Neural progenitor cell (in vitro differentiated cells): ENCODE measurements around the gene CYP2C18. TPM values are rescaled to one million over a fixed set of nuclear protein-coding genes. Genes with fewer than 3 reads are reported as not detected.
"Not testable (repeated sequence)": the region's sequence is repeated elsewhere in the genome, so short reads cannot be mapped to it uniquely, and the experiment has no call there.

ENCODE experiments used
- DNase-seq: peaks from one replicate; pipeline ENCODE4 v3.0.0-alpha.2; 2016; ENCODE audit warnings: low spot score
- H2AFZ ChIP-seq: fragments of 200-600 bp; sonication (generic); replicated peaks from 2 replicates; pipeline ENCODE4 v1.6.1; 2016; ENCODE audit warnings: antibody characterized with exemption
- H3F3A ChIP-seq: fragments of 200-600 bp; sonication (generic); 2 replicates; pipeline ENCODE4 v1.6.1; 2016; ENCODE audit warnings: antibody characterized with exemption, low read depth
- H3K27ac ChIP-seq: fragments of 200-600 bp; sonication (generic); 2 replicates; pipeline ENCODE4 v1.5.1; 2016; ENCODE audit warnings: mild to moderate bottlenecking
- H3K27me3 ChIP-seq: fragments of 200-600 bp; sonication (generic); 2 replicates; pipeline ENCODE4 v1.6.1; 2016; ENCODE audit warnings: mild to moderate bottlenecking, moderate library complexity
- H3K36me3 ChIP-seq: fragments of 200-600 bp; sonication (generic); 2 replicates; pipeline ENCODE4 v1.5.1; 2016
- H3K4me1 ChIP-seq: fragments of 200-600 bp; sonication (generic); 2 replicates; pipeline ENCODE4 v1.6.1; 2016; ENCODE audit warnings: mixed run types
- H3K4me2 ChIP-seq: fragments of 200-600 bp; sonication (generic); 2 replicates; pipeline ENCODE4 v1.6.1; 2016
- H3K4me3 ChIP-seq: fragments of 200-600 bp; sonication (generic); 2 replicates; pipeline ENCODE4 v1.5.1; 2016
- H3K79me2 ChIP-seq: fragments of 200-600 bp; sonication (generic); 2 replicates; pipeline ENCODE4 v1.6.1; 2016; ENCODE audit warnings: low read depth
- H3K9ac ChIP-seq: fragments of 200-600 bp; sonication (generic); 2 replicates; pipeline ENCODE4 v1.6.1; 2016
- H3K9me3 ChIP-seq: fragments of 200-600 bp; sonication (generic); 2 replicates; pipeline ENCODE4 v1.5.1; 2016; ENCODE audit warnings: low read depth
- H4K20me1 ChIP-seq: fragments of 200-600 bp; sonication (generic); 2 replicates; pipeline ENCODE4 v1.6.1; 2016; ENCODE audit warnings: low read depth
- H3K27ac Mint-ChIP-seq: 3 replicates; pipeline ENCODE4 v1.8.0; 2021; ENCODE audit warnings: mixed read lengths
- H3K27me3 Mint-ChIP-seq: 2 replicates; pipeline ENCODE4 v1.8.0; 2022; ENCODE audit warnings: low read depth, mild to moderate bottlenecking, inconsistent platforms, moderate library complexity, mixed read lengths; ENCODE audit not compliant: insufficient read depth
- H3K36me3 Mint-ChIP-seq: 3 replicates; pipeline ENCODE4 v1.8.0; 2021; ENCODE audit warnings: mixed read lengths
- H3K4me1 Mint-ChIP-seq: 3 replicates; pipeline ENCODE4 v1.8.0; 2021; ENCODE audit warnings: mixed read lengths
- H3K4me3 Mint-ChIP-seq: 3 replicates; pipeline ENCODE4 v1.8.0; 2021; ENCODE audit warnings: mild to moderate bottlenecking, moderate library complexity, mixed read lengths
- H3K9me3 Mint-ChIP-seq: 3 replicates; pipeline ENCODE4 v1.8.0; 2020; ENCODE audit warnings: mixed read lengths
- EZH2 ChIP-seq: fragments of 200-600 bp; sonication (generic); IDR thresholded peaks from 2 replicates; pipeline ENCODE4 v1.6.1; 2017; ENCODE audit warnings: antibody characterized with exemption, mild to moderate bottlenecking, moderate library complexity
- EZH2phosphoT487 ChIP-seq: fragments of 200-600 bp; sonication (generic); IDR thresholded peaks from 2 replicates; pipeline ENCODE4 v1.6.1; 2017; ENCODE audit warnings: antibody characterized with exemption
- total RNA-seq: library from RNA; depleted of rRNA; stranded (reverse); fragments of >200 nt; gene quantifications from 2 replicates; pipeline ENCODE4 v1.2.3, GENCODE V29; 2015; ENCODE audit warnings: low replicate concordance
- TF ChIP-seq, protein P1 (sequence below): fragments of 200-600 bp; sonication (generic); IDR thresholded peaks from 2 replicates; pipeline ENCODE4 v1.5.1; 2017; ENCODE audit warnings: antibody characterized with exemption, mild to moderate bottlenecking

The CYP2C18 gene
- 0.15 TPM in 1 of 2 replicates, not detected in the other for total RNA-seq

DNA sequence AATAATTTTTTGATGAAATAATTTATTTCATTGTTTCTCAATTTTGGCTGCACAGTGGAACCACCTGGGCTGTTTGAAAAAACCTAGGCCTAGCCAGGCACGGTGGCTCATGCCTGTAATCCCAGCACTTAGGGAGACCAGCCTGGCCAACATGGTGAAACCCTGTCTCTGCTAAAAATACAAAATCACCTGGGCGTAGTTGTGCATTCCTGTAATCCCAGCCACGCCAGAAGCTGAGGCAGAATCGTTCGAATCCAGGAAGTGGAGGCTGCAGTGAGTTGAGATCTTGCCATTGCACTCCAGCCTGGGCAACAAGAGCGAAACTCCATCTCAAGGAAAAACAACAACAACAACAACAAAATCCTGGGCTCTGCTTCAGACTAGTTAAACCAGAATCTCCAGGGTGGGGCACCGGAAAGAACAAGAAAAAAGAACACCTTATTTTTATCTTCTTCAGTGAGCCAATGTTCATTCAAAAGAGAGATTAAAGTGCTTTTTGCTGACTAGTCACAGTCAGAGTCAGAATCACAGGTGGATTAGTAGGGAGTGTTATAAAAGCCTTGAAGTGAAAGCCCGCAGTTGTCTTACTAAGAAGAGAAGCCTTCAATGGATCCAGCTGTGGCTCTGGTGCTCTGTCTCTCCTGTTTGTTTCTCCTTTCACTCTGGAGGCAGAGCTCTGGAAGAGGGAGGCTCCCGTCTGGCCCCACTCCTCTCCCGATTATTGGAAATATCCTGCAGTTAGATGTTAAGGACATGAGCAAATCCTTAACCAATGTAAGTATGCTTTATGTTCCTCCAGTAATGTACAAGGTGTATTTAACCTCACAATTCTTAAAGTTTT lies at the start of gene CYP2C18:
Gene CYP2C18 (plus strand): TSS at position 516 of the 841 bp plus-strand sequence. CDS start 91 bp downstream, at position 607.
- H3K9me3 ChIP-seq = no peaks in the 10 kb centered on the region
- H3K27me3 ChIP-seq = no peaks in the 10 kb centered on the region
- Mint-ChIP-seq H3K27ac (peak within 1 kb of the TSS; percentile 29), H3K9me3 (peaks cover 5% of the 10 kb centered on the region), H3K4me3 (no peak within 1 kb of the TSS), H3K27me3 (peaks cover 2% of the 10 kb centered on the region), H3K4me1 (peaks cover 9% of the 10 kb centered on the region), H3K36me3 (no peaks in the 10 kb centered on the region)
- DNase-seq = peak; percentile 21
- TF ChIP-seq EZH2phosphoT487 = no peak
- no peak within 1 kb of the TSS for H3K4me2 ChIP-seq
- no peaks in the 10 kb centered on the region for H4K20me1 ChIP-seq
- H3K4me1 ChIP-seq = peaks cover 10% of the 10 kb centered on the region
- no peak within 1 kb of the TSS for H2AFZ ChIP-seq
- no peak within 1 kb of the TSS for H3K4me3 ChIP-seq
- no peak within 1 kb of the TSS for H3K9ac ChIP-seq
- H3F3A ChIP-seq = no peaks in the 10 kb centered on the region
- no peak within 1 kb of the TSS for H3K27ac ChIP-seq
- H3K36me3 ChIP-seq = no peaks in the 10 kb centered on the region
- H3K79me2 ChIP-seq = no peaks in the 10 kb centered on the region

DNA sequence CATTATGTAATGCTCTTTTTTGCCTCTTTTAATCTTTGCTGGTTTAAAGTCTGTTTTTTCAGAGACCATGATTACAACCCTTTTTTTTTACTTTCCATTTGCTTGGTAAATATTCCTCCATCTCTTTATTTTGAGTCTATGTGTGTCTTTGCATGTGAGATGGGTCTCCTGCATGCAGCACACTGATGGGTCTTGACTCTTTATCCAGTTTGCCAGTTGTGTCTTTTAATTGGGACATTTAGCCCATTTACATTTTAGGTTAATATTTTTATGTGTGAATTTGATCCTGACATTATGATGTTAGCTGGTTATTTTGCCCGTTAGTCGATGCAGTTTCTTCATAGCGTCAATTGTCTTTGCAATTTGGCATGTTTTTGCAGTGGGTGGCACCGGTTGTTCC lies 45.4 kb upstream of the CYP2C18 start:
- not testable (repeated sequence) for H3K79me2 ChIP-seq, H3K27me3 ChIP-seq, H3K36me3 ChIP-seq, H3K9me3 ChIP-seq, H3K4me2 ChIP-seq, H3K9ac ChIP-seq, H4K20me1 ChIP-seq, H3F3A ChIP-seq, H3K27ac Mint-ChIP-seq, H2AFZ ChIP-seq, DNase-seq, H3K27ac ChIP-seq, H3K36me3 Mint-ChIP-seq, H3K4me1 ChIP-seq, H3K27me3 Mint-ChIP-seq, H3K4me3 Mint-ChIP-seq, H3K4me3 ChIP-seq, H3K4me1 Mint-ChIP-seq
- H3K9me3 Mint-ChIP-seq = peaks cover 32% of the 10 kb centered on the region

DNA sequence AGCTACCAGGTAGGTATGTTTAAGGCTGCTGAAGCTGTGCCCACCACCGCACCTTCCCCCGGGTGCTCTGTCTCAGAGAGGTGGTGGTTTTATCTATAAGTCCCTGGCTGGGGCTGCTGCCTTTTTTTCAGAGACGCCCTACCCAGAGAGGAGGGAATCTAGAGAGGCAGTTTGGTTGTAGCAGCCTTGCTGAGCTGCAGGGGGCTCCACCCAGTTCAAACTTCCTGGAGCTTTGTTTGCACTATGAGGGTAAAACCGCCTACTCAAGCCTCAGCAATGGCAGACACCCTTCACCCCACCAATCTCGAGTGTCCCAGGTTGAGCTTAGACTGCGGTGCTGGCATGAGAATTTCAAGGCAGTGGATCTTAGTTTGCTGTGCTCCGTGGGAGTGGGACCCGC lies 43.6 kb upstream of the CYP2C18 start:
- Histone ChIP-seq H3F3A (no peaks in the 10 kb centered on the region), H3K9ac (no peak overlapping the region), H3K4me2 (no peak overlapping the region), H3K4me1 (no peaks in the 10 kb centered on the region), H3K4me3 (no peak overlapping the region), H3K27ac (no peak overlapping the region), H3K9me3 (no peaks in the 10 kb centered on the region), H3K36me3 (no peaks in the 10 kb centered on the region), H2AFZ (no peak overlapping the region), H3K79me2 (no peaks in the 10 kb centered on the region), H3K27me3 (no peaks in the 10 kb centered on the region), H4K20me1 (no peaks in the 10 kb centered on the region)
- no peak for DNase-seq
- Mint-ChIP-seq H3K36me3 (peaks cover 2% of the 10 kb centered on the region), H3K4me1 (no peaks in the 10 kb centered on the region), H3K27ac (no peak overlapping the region), H3K4me3 (no peak overlapping the region), H3K9me3 (peaks cover 32% of the 10 kb centered on the region), H3K27me3 (no peaks in the 10 kb centered on the region)
- TF ChIP-seq EZH2phosphoT487 (no peak), EZH2 (no peak)

DNA sequence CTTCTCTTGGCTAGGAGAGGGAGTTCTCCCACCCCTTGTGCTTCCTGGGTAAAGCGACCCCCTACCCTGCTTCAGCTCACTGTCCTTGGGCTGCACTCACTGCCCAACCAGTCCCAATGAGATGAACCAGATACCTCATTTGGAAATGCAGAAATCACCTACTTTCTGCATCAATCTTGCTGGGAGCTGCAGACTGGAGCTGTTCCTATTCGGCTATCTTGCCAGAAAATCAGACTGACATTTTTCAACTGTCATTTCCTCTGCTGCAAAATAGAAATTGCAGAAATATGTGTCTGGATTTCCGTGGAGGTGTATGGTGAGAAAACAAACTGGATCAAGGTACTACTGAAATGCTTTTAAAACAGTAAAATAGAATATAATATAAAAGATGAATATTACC lies 43.0 kb upstream of the CYP2C18 start:
- Histone ChIP-seq H3K36me3 (no peaks in the 10 kb centered on the region), H4K20me1 (no peaks in the 10 kb centered on the region), H3F3A (no peaks in the 10 kb centered on the region), H3K9me3 (no peaks in the 10 kb centered on the region), H3K4me2 (no peak overlapping the region), H3K9ac (no peak overlapping the region), H3K4me1 (no peaks in the 10 kb centered on the region), H3K79me2 (no peaks in the 10 kb centered on the region), H3K27ac (no peak overlapping the region), H2AFZ (no peak overlapping the region), H3K27me3 (no peaks in the 10 kb centered on the region), H3K4me3 (no peak overlapping the region)
- H3K36me3 Mint-ChIP-seq = peaks cover 2% of the 10 kb centered on the region
- H3K4me3 Mint-ChIP-seq = no peak overlapping the region
- H3K9me3 Mint-ChIP-seq = peaks cover 29% of the 10 kb centered on the region
- TF ChIP-seq EZH2 (no peak), EZH2phosphoT487 (no peak)
- TF ChIP-seq, protein P1, sequence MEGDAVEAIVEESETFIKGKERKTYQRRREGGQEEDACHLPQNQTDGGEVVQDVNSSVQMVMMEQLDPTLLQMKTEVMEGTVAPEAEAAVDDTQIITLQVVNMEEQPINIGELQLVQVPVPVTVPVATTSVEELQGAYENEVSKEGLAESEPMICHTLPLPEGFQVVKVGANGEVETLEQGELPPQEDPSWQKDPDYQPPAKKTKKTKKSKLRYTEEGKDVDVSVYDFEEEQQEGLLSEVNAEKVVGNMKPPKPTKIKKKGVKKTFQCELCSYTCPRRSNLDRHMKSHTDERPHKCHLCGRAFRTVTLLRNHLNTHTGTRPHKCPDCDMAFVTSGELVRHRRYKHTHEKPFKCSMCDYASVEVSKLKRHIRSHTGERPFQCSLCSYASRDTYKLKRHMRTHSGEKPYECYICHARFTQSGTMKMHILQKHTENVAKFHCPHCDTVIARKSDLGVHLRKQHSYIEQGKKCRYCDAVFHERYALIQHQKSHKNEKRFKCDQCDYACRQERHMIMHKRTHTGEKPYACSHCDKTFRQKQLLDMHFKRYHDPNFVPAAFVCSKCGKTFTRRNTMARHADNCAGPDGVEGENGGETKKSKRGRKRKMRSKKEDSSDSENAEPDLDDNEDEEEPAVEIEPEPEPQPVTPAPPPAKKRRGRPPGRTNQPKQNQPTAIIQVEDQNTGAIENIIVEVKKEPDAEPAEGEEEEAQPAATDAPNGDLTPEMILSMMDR = no peak
- no peaks in the 10 kb centered on the region for H3K4me1 Mint-ChIP-seq
- no peaks in the 10 kb centered on the region for H3K27me3 Mint-ChIP-seq
- no peak overlapping the region for H3K27ac Mint-ChIP-seq
- DNase-seq = no peak
